Measurements from ENCODE around the gene PCCA. TPM values are rescaled to one million over a fixed set of nuclear protein-coding genes. Genes with fewer than 3 reads are reported as not detected.
A peak's percentile ranks its signal among the peaks of the same experiment; 100 is the strongest.
"Not testable (repeated sequence)": the region's sequence is repeated elsewhere in the genome, so short reads cannot be mapped to it uniquely, and the experiment has no call there.

PCCA gene, protein sequence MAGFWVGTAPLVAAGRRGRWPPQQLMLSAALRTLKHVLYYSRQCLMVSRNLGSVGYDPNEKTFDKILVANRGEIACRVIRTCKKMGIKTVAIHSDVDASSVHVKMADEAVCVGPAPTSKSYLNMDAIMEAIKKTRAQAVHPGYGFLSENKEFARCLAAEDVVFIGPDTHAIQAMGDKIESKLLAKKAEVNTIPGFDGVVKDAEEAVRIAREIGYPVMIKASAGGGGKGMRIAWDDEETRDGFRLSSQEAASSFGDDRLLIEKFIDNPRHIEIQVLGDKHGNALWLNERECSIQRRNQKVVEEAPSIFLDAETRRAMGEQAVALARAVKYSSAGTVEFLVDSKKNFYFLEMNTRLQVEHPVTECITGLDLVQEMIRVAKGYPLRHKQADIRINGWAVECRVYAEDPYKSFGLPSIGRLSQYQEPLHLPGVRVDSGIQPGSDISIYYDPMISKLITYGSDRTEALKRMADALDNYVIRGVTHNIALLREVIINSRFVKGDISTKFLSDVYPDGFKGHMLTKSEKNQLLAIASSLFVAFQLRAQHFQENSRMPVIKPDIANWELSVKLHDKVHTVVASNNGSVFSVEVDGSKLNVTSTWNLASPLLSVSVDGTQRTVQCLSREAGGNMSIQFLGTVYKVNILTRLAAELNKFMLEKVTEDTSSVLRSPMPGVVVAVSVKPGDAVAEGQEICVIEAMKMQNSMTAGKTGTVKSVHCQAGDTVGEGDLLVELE
- total RNA-seq, result 44.9 TPM

DNA sequence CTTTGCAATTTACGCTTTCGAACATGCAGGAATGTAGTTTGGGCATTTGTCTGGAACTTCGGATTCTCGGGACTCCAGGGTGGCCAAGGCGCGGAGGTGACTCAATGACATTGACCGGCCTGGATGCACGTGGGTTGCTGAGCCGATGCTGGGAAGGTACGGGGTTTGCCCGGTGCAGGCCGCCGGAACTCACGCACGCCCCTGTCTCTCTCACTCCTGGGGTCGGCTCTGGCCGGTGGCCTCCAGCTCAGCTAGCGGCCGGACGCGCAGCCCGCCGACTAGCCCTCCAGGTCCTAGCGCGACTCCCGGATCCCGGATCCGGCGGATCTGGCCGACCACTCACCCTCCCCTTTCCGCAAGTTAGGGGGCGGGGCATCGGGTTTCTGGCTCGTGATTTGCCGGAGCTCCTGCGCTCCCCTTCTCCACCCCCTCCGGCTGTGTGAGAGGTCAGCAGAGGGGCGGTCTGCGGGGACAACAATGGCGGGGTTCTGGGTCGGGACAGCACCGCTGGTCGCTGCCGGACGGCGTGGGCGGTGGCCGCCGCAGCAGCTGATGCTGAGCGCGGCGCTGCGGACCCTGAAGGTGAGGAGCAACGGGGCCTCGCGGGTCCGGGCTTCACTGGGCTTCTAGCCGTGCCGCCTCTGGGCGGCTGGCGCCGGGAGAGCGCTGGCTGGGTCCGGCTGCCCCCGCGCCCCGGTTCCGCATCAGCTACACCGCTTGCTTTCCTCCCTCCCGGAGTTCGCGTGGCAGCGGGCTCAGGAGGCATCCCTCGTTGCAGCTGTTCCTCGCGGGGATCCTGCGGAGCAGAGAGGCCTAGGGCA, at the start of gene PCCA:
TSS of gene PCCA (plus strand) at position 450 of the 821 bp plus-strand sequence. CDS start at position 478, 28 bp downstream.
- peak; percentile 95 for DNase-seq (ENCODE audit: low spot score)

DNA sequence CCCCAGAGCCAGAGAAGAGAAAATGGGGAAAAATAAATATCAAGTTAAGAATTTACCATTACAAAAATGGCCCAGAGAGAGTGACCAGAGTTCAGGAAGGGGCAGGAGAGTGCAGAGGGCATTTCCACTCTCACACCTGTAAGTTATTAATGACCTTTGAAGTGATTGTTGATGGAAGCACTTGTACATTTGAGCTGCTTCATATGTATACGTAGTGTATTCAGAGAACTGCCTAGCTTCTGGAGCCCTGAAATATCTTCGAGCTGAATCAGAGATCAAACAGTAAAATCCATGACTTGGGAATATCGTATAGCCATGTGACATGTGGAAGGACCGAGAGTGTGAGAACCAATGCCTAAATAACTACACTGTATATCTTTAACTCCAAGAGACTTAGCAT, 49.2 kb upstream of the PCCA start:
- DNase-seq (ENCODE audit: low spot score), result no peak

DNA sequence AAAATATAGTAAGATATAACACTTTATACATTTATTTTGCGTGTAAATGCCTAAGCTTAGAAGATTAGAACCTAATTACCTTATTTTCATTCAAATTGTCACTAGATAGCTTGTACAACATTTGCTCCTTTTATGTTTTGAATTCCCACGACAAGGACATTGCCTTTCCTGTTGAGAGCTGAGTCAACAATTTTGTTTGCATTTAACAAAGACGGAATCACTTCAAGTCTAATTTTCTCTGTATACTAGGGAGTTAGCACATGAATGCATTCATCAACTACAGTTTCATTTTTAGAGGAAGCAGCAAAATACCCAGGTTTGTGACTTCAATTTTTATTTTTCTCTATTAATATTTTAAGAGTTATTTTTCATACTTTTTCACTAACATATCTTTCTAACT, 48.7 kb upstream of the PCCA start:
- DNase-seq (ENCODE audit: low spot score), result no peak

DNA sequence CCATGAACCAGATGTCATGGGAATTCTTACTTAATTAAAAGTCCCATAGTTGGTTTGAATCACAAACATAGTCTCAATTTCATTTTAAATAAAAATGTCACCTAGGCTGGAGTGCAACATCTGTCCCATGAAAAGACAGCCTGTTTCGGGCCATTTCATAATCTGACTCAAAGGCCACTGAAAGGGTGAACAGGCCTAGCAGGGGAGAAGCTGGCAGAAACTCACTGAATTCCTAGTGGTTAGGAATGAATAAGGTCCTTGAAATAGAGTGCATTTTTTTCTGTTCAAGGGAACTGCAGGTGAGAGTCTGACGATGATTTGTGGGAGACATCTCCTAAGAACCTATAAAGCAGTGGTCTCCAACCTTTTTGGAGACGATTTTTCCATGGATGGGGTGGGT, 44.0 kb upstream of the PCCA start:
- DNase-seq (ENCODE audit: low spot score), result no peak

DNA sequence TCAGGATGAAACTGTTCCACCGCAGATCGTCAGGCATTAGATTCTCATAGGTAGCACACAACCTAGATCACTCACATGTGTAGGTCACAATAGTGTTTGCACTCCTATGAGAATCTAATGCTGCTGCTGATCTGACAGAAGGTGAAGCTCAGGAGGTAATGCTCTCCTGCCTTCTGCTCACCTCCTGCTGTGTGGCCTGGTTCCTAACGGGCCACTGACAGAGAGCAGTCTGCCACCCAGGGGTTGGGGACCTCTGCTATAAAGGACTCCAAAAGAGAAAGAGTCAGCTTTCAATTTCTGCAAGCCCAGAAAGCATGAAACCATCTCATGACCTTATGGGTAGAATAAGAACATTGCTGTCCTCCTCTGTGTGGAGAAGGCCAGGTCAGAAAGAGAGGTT, 43.5 kb upstream of the PCCA start:
- no peak for DNase-seq (ENCODE audit: low spot score)

DNA sequence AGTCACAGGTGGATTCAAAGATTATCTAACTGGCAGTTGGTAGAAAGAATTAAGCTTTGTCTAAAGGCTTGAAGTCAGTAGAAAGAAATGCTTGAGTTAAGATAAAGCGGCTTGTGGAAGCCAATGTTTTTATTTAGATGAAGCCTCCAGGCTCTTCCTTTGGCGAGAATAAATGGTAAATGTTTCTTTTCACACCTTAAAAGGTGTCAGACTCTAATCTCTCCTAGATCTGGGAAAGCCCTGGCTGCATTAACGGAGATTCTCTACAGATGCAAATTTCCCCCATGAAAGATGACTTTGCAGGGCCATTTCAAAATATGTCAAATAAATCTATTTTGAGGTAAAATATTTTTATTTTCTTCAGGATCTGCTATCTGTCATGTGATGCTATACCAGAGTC, 37.8 kb upstream of the PCCA start:
- DNase-seq (ENCODE audit: low spot score), result no peak

DNA sequence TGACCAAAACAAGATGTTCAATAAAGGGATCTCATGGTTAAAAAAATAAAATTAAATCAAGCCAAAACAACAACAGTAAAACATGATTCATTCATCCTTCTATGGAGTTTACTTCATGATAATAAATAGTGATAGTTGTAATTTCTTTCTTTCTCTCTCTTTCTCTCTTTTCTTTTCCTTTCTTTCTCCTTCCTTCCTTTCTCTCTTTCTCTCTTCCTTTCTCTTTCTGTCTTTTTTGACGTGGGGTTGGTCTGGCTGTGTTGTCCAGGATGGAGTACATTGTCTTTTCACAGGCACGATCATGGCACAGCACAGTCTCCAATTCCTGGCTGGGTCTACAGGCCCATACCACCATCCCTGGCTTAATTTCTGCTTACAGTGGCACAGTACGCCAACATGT, 29.1 kb upstream of the PCCA start:
- no peak for DNase-seq (ENCODE audit: low spot score)

DNA sequence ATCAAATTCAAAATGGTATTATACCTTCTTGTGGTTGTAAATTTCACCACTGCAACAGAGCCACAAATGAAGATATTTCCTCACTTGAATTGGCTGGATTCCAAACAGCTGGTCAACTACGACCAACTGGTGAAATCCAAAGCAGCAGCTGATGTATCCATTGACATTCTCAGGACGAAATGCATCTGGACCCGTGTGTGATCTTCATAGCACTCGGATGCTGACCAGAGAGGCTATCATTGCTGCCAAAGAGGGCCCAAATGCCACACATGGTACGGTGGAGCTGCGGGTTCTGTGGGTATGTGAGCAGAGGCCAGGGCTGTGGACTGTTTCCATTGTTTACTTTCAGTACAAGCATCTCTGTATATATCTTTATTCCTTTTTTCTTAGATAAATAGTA, 25.6 kb upstream of the PCCA start:
- DNase-seq (ENCODE audit: low spot score), result no peak

DNA sequence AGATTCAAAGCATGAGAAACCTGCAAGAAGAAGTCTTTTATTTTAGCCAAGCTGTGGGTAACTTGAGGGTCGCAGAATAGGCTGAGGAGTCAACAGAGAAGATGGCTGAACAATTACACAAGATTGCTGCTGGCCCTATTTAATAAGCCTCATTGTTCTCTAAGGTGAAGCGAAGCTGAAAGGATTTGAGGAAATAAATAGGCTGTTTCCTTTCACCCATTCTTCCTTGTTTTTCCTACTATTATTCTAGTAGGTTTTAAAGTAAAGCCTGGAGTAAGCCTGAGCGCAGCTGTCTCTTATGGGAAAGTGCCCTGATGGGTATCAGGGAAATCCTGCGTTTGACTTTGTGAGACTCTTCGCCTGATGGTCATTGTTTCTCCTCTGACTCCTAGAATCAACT, 25.0 kb upstream of the PCCA start:
- no peak for DNase-seq (ENCODE audit: low spot score)

DNA sequence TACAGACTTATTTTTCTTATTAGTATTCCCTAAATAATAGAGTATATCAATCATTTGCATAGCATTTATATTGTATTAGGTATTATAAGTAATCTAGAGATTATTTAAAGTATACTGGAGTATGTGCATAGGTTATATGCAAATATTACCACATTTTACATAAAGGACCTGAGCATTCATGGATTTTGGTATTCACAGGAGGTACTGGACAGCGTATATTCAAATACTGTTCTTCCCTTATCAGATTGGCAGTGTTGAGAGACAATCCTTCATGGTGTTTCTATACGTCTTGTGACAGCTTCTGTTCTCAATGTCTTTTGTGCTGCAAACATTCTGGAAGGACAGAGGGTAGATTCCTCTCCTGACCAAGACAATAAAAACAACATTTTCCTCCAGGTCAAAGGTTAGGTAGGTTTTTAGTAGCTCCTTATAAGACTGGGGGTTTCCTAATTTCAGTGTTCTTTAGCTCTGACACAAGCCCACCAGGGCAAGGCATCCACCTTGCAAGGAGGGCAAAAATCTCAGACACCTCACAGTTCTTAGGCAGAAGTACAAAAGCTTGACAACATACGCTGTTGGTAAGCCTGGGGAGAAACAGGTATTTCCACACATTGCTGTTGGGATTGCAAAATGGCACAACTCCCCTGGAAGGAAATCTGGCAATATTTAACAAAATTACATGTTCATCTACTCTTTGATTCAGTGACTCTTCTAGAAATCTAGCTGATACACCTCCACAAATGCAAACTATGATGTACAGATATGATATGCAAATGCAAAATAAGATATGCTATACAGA, 20.6 kb upstream of the PCCA start:
- no peak for DNase-seq (ENCODE audit: low spot score)

DNA sequence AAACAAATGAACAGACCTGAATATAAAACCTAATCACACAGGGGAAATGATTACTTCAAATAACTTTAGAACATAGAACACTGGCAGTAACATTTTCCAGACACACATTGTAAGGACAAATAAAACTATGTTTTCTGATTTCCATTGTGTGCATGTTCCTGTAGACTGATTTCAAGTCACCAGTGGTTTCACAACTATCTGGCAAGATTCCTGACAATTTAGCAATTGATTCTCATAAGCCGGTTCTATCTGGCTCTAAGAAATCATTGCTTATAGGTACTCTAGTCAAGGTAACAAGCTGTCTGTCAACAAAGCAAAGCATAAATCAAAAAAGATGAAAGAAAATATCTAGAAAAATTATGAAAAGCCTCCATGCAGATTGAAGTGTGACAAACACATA, 19.6 kb upstream of the PCCA start:
- peak; percentile 27 for DNase-seq (ENCODE audit: low spot score)

DNA sequence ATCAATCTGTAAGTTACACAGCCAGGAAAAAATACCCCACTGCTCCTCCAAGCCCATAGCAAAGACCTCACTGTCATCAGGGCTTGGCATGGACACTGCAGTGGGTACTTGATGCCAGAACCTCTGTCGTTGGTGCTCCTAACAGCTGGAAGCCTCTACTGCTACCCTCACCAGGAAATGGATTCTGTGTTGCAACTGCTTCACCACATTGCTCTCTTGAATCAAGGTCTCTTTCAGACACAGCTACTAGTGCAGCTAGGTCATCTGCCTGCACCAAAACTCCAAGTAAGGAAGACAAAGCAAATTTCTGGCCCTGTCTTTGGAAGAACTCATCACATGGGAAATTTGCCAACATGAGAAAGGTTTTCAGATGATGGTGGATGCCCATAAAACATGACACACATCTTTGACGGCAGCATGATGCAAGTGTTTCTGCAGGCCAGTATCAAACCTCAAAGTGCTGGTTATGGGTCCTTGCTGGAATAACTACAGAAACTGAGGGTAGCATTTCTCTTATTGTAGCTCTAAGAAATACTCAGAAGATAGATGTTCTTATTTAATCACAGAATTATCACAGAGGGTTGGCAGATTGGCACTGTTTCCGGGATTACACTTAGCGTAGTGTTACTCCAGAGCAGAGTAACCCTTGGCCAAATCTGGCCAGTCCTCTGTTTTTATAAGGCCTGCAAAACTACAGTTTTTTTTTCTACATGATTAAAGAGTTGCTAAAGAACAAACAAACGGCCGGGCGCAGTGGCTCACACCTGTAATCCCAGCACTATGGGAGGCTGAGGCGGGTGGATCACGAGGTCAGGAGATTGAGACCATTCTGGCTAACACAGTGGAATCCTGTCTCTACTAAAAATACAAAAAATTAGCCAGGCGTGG, 12.9 kb upstream of the PCCA start:
- DNase-seq (ENCODE audit: low spot score), result no peak

DNA sequence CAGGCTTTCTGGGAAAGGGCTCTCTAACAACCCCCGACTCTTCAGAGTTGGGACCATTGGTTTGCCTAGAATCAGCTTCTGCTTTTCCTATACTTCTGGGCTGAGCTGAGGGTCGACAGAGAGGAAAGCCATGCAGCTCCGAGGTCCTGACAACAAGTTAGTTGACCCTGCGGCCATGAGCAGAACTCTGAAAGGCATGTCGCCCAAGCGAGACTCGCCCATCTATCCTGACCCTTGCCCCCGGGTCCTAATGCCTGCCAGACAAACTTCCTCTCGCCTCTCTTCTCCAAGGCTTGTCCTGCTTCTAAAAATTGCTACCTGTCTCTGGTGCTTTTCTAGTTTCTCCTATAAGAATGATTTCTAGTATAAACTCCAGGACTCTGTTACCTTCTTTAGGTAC, 9.9 kb upstream of the PCCA start:
- DNase-seq (ENCODE audit: low spot score), result not testable (repeated sequence)

DNA sequence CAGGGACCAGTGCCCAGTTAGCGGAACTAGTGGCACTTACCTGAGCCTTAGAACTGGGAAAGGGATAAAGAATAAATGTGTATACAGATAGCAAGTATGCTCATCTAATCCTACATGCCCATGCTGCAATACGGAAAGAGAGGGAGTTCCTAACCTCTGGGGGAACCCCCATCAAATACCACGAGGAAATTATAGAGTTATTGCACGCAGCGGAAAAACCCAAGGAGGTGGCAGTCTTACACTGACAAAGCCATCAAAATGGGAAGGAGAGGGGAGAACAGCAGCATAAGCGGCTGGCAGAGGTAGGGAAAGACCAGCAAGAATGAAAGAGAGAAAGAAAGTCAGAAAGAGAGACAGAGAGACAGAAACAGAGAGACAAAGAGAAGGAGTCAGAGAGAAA, 5.5 kb upstream of the PCCA start:
- DNase-seq (ENCODE audit: low spot score), result not testable (repeated sequence)

DNA sequence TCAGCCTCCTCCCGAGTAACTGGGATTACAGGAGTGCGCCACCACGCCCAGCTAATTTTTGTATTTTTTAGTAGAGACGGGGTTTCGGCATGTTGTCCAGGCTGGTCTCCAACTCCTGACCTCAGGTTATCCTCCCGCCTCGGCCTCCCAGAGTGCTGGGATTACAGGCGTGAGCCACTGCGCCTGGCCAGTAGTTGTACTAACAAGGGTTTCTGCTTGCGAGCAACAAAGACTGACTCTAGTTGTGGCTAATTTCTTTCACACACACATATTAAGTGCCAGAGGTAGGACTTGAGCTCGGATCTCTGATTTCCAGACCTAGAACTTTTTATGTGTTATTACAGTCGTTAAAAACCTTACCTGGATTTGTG, 635 bp upstream of the PCCA start:
- no peak for DNase-seq (ENCODE audit: low spot score)

DNA sequence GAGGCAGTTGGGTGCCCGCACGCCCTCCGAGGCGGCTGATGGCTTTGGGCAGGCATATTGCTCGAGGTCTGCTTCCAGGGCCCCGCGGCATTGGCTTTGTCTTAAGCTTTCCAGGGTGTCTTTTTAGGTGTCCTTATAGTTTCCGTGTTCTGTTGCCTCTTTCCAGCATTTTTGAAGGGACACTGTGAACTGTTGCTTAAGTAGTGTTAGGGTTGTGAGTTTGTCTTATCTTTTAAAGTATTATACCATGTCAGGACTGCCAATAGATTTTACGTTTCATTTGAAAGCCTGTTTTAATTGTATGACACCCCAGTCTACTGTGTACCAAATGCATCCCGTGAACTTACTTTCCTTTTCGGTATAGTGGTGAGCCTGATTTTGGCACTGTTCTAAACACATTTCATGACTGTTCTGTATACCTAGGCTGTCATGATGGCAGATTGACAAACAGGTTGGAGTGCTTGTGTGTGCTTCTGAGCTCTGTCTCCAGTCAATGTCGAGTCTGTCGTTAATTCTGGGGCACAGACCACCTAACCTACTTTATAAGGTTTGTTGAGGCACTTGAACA, 656 bp downstream of the PCCA start:
- no peak for DNase-seq (ENCODE audit: low spot score)

DNA sequence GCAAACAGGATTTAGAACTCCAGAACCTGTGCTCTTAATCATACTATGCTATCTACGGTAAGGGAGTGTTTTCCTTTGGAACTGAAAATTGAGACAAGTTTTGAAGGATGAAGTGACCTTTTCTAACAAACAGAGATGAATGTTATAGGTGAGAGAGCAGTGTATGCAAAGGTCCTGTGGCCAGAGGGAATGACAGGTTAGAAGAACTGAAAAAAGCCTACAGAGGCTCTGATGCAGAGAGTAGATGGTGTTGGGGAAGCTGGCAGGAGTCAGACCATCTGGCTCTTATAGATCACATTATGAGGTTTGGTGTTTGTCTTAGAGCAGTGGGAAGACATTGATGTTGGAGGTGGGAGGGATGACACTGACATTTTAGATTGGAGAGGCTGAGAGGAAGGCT, 2.0 kb downstream of the PCCA start:
- no peak for DNase-seq (ENCODE audit: low spot score)

DNA sequence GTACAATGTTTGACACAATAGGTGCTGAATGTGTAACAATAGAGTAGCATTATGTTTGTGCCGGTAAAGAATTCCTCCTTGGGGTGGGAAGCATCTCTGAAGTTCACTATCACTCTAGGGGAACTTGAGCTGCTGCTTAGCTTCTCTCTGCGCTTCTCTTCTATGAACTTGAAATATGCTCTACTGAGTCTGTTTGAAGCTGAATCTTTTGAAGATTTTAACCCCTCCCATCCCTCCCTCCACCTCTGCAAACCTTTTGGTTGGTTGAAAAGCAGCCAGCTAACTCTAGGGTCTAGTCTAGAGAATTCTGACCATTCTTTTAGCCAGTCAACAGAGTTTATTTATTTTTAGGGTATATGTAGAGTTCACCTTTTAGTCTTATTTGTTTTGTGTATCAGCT, 2.5 kb downstream of the PCCA start:
- no peak for DNase-seq (ENCODE audit: low spot score)

DNA sequence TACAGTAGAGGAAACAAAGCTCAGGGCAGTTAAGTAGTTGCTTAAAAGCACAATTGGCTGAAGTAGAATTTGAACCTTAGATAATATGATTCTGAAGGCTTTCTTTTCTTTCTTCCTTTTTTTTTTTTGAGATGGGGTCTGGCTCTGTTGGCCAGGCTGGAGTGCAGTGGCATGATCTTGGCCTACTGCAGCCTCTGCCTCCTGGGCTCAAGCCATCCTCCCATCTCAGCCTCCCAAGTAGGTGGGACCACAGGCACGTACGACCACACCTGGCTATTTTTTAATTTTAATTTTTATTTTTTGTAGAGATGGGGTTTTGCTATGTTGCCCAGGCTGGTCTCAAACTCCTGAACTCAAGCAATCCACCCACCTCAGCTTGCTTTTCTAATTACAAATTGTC, 3.4 kb downstream of the PCCA start:
- not testable (repeated sequence) for DNase-seq (ENCODE audit: low spot score)

DNA sequence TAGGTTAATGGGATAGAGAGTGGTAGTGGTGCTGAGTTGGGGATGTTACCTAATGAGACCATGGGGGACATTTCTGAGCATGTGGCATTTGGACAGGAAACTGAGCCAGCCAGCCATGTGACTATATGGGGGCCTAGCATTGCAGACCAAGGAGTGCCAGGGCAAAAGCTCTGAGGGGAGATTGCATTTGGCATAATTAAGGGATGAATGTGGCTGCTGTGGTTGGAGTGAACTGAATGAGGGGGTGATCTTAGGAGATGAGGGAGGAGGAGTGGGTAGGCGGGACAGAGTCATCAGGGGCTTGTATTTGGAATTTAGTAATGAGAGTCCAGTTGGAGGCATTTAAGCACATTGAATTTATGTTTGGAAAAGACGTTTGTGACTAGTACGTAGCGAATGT, 6.6 kb downstream of the PCCA start:
- no peak for DNase-seq (ENCODE audit: low spot score)
